ENCODE measurements around the gene FAM241B. TPM values are rescaled to one million over a fixed set of nuclear protein-coding genes. Genes with fewer than 3 reads are reported as not detected.

Gene FAM241B
- total RNA-seq, 1 experiment from 2014 or later: 24.4 TPM

GRCh38 chr10:69652111-69652856 is 22.2 kb downstream of the FAM241B start:
- POLR2A ChIA-PET: no interaction called here
- Mint-ChIP-seq H3K4me1 (peaks cover 46% of the 10 kb centered on the region), H3K27me3 (ENCODE audit: low read depth) (no peaks in the 10 kb centered on the region), H3K9me3 (no peaks in the 10 kb centered on the region), H3K36me3 (no peaks in the 10 kb centered on the region), H3K4me3 (no peak overlapping the region), H3K27ac (no peak overlapping the region)
- no peak for ATAC-seq
- DNase-seq (ENCODE audit: low spot score): no peak
- CTCF ChIA-PET: interaction anchor here (2.0 to 17.6 kb wide), 7 partner anchors 3 to 307 kb away, joined by 8 to 256 read pairs (median 13); no protein-coding TSS in a partner anchor
- TF ChIP-seq, protein P1, sequence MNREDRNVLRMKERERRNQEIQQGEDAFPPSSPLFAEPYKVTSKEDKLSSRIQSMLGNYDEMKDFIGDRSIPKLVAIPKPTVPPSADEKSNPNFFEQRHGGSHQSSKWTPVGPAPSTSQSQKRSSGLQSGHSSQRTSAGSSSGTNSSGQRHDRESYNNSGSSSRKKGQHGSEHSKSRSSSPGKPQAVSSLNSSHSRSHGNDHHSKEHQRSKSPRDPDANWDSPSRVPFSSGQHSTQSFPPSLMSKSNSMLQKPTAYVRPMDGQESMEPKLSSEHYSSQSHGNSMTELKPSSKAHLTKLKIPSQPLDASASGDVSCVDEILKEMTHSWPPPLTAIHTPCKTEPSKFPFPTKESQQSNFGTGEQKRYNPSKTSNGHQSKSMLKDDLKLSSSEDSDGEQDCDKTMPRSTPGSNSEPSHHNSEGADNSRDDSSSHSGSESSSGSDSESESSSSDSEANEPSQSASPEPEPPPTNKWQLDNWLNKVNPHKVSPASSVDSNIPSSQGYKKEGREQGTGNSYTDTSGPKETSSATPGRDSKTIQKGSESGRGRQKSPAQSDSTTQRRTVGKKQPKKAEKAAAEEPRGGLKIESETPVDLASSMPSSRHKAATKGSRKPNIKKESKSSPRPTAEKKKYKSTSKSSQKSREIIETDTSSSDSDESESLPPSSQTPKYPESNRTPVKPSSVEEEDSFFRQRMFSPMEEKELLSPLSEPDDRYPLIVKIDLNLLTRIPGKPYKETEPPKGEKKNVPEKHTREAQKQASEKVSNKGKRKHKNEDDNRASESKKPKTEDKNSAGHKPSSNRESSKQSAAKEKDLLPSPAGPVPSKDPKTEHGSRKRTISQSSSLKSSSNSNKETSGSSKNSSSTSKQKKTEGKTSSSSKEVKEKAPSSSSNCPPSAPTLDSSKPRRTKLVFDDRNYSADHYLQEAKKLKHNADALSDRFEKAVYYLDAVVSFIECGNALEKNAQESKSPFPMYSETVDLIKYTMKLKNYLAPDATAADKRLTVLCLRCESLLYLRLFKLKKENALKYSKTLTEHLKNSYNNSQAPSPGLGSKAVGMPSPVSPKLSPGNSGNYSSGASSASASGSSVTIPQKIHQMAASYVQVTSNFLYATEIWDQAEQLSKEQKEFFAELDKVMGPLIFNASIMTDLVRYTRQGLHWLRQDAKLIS (CRISPR knock-in tag; IDR thresholded peaks at IDR 0.05; ENCODE audit: borderline replicate concordance): no peak
- TF ChIP-seq CTCF (IDR thresholded peaks at IDR 0.05): no peak
- no peak for TF ChIP-seq PRRX2 (CRISPR knock-in tag; IDR thresholded peaks at IDR 0.05)

DNA sequence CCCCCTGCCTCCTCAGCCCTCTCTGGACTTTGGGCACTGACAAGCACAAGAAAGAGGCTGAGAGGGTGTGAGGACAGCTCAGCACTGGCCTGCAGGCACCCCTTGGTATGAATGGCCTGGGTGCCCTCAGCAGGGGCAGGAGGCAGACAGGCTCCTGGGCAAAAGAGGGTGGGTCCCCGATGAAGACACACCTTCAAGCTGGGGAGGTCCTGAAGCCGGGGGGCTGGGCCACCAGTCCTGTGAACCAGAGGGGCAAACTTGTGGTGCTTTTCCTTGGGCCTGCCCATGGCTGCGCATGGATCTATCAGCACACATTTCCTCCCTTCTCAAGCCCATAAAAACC is 22.8 kb downstream of the FAM241B start:
- ATAC-seq (no peak), DNase-seq (ENCODE audit: low spot score) (no peak)
- H3K27me3 Mint-ChIP-seq (ENCODE audit: low read depth): no peaks in the 10 kb centered on the region; the same call in 1 of the 2 replicates
- POLR2A ChIA-PET: no interaction called here
- CTCF ChIA-PET: interaction anchor here (1.3 to 17.6 kb wide), 7 partner anchors 4 to 306 kb away, joined by 4 to 256 read pairs (median 11); no protein-coding TSS in a partner anchor
- no peak overlapping the region for H3K4me3 Mint-ChIP-seq
- H3K36me3 Mint-ChIP-seq: no peaks in the 10 kb centered on the region
- no peaks in the 10 kb centered on the region for H3K9me3 Mint-ChIP-seq
- no peak overlapping the region for H3K27ac Mint-ChIP-seq
- H3K4me1 Mint-ChIP-seq: peaks cover 44% of the 10 kb centered on the region
- TF ChIP-seq, protein P2, sequence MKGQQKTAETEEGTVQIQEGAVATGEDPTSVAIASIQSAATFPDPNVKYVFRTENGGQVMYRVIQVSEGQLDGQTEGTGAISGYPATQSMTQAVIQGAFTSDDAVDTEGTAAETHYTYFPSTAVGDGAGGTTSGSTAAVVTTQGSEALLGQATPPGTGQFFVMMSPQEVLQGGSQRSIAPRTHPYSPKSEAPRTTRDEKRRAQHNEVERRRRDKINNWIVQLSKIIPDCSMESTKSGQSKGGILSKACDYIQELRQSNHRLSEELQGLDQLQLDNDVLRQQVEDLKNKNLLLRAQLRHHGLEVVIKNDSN (CRISPR knock-in tag; IDR thresholded peaks at IDR 0.05): no peak
- no peak for TF ChIP-seq TP53 (CRISPR knock-in tag; IDR thresholded peaks at IDR 0.05)
- TF ChIP-seq ETV6 (CRISPR knock-in tag; IDR thresholded peaks at IDR 0.05): no peak
- TF ChIP-seq HMGA2 (CRISPR knock-in tag; IDR thresholded peaks at IDR 0.05): no peak
- no peak for TF ChIP-seq FOXJ3 (CRISPR knock-in tag; IDR thresholded peaks at IDR 0.05; ENCODE audit: borderline replicate concordance)
- no peak for TF ChIP-seq JAZF1 (CRISPR knock-in tag; IDR thresholded peaks at IDR 0.05)
- no peak for TF ChIP-seq USF2 (CRISPR knock-in tag; IDR thresholded peaks at IDR 0.05)
- no peak for TF ChIP-seq E2F5 (CRISPR knock-in tag; IDR thresholded peaks at IDR 0.05)
- TF ChIP-seq, protein P3, sequence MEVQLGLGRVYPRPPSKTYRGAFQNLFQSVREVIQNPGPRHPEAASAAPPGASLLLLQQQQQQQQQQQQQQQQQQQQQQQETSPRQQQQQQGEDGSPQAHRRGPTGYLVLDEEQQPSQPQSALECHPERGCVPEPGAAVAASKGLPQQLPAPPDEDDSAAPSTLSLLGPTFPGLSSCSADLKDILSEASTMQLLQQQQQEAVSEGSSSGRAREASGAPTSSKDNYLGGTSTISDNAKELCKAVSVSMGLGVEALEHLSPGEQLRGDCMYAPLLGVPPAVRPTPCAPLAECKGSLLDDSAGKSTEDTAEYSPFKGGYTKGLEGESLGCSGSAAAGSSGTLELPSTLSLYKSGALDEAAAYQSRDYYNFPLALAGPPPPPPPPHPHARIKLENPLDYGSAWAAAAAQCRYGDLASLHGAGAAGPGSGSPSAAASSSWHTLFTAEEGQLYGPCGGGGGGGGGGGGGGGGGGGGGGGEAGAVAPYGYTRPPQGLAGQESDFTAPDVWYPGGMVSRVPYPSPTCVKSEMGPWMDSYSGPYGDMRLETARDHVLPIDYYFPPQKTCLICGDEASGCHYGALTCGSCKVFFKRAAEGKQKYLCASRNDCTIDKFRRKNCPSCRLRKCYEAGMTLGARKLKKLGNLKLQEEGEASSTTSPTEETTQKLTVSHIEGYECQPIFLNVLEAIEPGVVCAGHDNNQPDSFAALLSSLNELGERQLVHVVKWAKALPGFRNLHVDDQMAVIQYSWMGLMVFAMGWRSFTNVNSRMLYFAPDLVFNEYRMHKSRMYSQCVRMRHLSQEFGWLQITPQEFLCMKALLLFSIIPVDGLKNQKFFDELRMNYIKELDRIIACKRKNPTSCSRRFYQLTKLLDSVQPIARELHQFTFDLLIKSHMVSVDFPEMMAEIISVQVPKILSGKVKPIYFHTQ (CRISPR knock-in tag; IDR thresholded peaks at IDR 0.05): no peak
- TF ChIP-seq RORB (CRISPR knock-in tag; IDR thresholded peaks at IDR 0.05): no peak
- no peak for TF ChIP-seq ZNF121 (CRISPR knock-in tag; IDR thresholded peaks at IDR 0.05)
- TF ChIP-seq JUN (CRISPR knock-in tag; IDR thresholded peaks at IDR 0.05): no peak
- no peak for TF ChIP-seq FOXK1 (CRISPR knock-in tag; IDR thresholded peaks at IDR 0.05)
- TF ChIP-seq CDX4 (CRISPR knock-in tag; IDR thresholded peaks at IDR 0.05; ENCODE audit: borderline replicate concordance): no peak
- no peak for TF ChIP-seq HMGXB4 (CRISPR knock-in tag; IDR thresholded peaks at IDR 0.05)
- TF ChIP-seq ATF2 (CRISPR knock-in tag; IDR thresholded peaks at IDR 0.05; ENCODE audit: borderline replicate concordance, low read depth): no peak

All from WTC11 (cell line).